PC-3 (cell line): Measurements from ENCODE around the gene SYT15. TPM values are rescaled to one million over a fixed set of nuclear protein-coding genes. Genes with fewer than 3 reads are reported as not detected.
"Not testable (repeated sequence)": the region's sequence is repeated elsewhere in the genome, so short reads cannot be mapped to it uniquely, and the experiment has no call there.

Experiments
- ATAC-seq: fragments of 200-7000 bp; cut with Tn5 transposase; 2 replicates; pipeline ENCODE4 v1.9.1; 2020; ENCODE audit warnings: mild to moderate bottlenecking, moderate library complexity
- BruUV-seq: library from RNA; stranded (reverse); fragments of 400-500 nt; replicated peaks from 2 replicates; lab custom pipeline; 2021; lab: Mats Ljungman, UMichigan
- CTCF ChIA-PET: fragments of 300-600 bp; sonication (Branson Sonifier 250); formaldehyde crosslinking; loops from one replicate; lab custom pipeline; 2022; ENCODE audit warnings: antibody characterized with exemption; lab: Charles Lee
- POLR2A ChIA-PET: fragments of 300-600 bp; sonication (Branson Sonifier 250); formaldehyde crosslinking; loops from one replicate; lab custom pipeline; 2022; ENCODE audit warnings: antibody characterized with exemption; ENCODE audit not compliant: unreplicated experiment; lab: Charles Lee
- DNase-seq: peaks from one replicate; pipeline ENCODE4 v3.0.0-alpha.2; 2015
- H2AFZ ChIP-seq: fragments of 300-600 bp; sonication (generic); 2 replicates; pipeline ENCODE4 v1.6.0; 2016; ENCODE audit warnings: antibody characterized with exemption, low read length
- H3F3A ChIP-seq: fragments of 300-600 bp; sonication (generic); one replicate; pipeline ENCODE4 v1.6.0; 2017; ENCODE audit warnings: antibody characterized with exemption, low read length, control low read depth, mild to moderate bottlenecking; ENCODE audit not compliant: unreplicated experiment
- H3K27ac ChIP-seq: fragments of 300-600 bp; sonication (generic); 2 replicates; pipeline ENCODE4 v1.5.1; 2016; ENCODE audit warnings: mild to moderate bottlenecking, low read length
- H3K27me3 ChIP-seq: fragments of 300-600 bp; sonication (generic); 2 replicates; pipeline ENCODE4 v1.6.1; 2016; ENCODE audit warnings: low read length, mixed read lengths
- H3K36me3 ChIP-seq: fragments of 300-600 bp; sonication (generic); 2 replicates; pipeline ENCODE4 v1.6.1; 2016; ENCODE audit warnings: low read depth, mixed run types, low read length, mixed read lengths
- H3K4me1 ChIP-seq: fragments of 300-600 bp; sonication (generic); 2 replicates; pipeline ENCODE4 v1.5.1; 2016; ENCODE audit warnings: low read length; ENCODE audit not compliant: insufficient read depth
- H3K4me2 ChIP-seq: fragments of 300-600 bp; sonication (generic); 2 replicates; pipeline ENCODE4 v1.6.0; 2016; ENCODE audit warnings: low read length
- H3K4me3 ChIP-seq: fragments of 300-600 bp; sonication (generic); 2 replicates; pipeline ENCODE4 v1.5.1; 2016; ENCODE audit warnings: mild to moderate bottlenecking, low read length, mixed read lengths
- H3K79me2 ChIP-seq: fragments of 300-600 bp; sonication (generic); 2 replicates; pipeline ENCODE4 v1.6.1; 2017; ENCODE audit warnings: low read length, mixed read lengths
- H3K9ac ChIP-seq: fragments of 300-600 bp; sonication (generic); 2 replicates; pipeline ENCODE4 v1.6.0; 2016; ENCODE audit warnings: mild to moderate bottlenecking, low read length
- H3K9me2 ChIP-seq: fragments of 300-600 bp; sonication (generic); replicated peaks from 2 replicates; pipeline ENCODE4 v1.6.1; 2016; ENCODE audit warnings: mixed run types, low read length, mixed read lengths
- H3K9me3 ChIP-seq: fragments of 300-600 bp; sonication (generic); 2 replicates; pipeline ENCODE4 v1.6.1; 2016; ENCODE audit warnings: low read length, mixed read lengths
- H4K20me1 ChIP-seq: fragments of 300-600 bp; sonication (generic); 2 replicates; pipeline ENCODE4 v1.6.1; 2016; ENCODE audit warnings: low read length, mixed read lengths
- intact Hi-C: fragments of 100-400 bp; cut with micrococcal nuclease; formaldehyde crosslinking; loops from 2 replicates; pipeline ENCODE4 v1.9.0; 2023
- total RNA-seq: library from RNA; depleted of rRNA; stranded (reverse); fragments of >200 nt; gene quantifications from 2 replicates; pipeline ENCODE4 v1.2.3, GENCODE V29; 2014

Gene SYT15
- total RNA-seq, 1 experiment from 2014 or later, result not detected

GRCh38 chr10:46577624-46578473 is 1.1 kb upstream of the SYT15 start:
- H3K4me3 ChIP-seq, H3K27me3 ChIP-seq, BruUV-seq, H3K4me1 ChIP-seq, H3K36me3 ChIP-seq, intact Hi-C loops, POLR2A ChIA-PET, H4K20me1 ChIP-seq, H3K9me3 ChIP-seq, CTCF ChIA-PET, H3K9ac ChIP-seq, H3K79me2 ChIP-seq, ATAC-seq, H3K9me2 ChIP-seq, H3F3A ChIP-seq, H3K4me2 ChIP-seq, DNase-seq, H3K27ac ChIP-seq, H2AFZ ChIP-seq: not testable (repeated sequence)

GRCh38 chr10:46579378-46579777 is 450 bp downstream of the SYT15 start:
- H3F3A ChIP-seq, H3K9me3 ChIP-seq, H3K79me2 ChIP-seq, H3K27ac ChIP-seq, BruUV-seq, H3K4me3 ChIP-seq, H3K4me1 ChIP-seq, H2AFZ ChIP-seq, DNase-seq, H3K27me3 ChIP-seq, H3K9me2 ChIP-seq, H4K20me1 ChIP-seq, POLR2A ChIA-PET, CTCF ChIA-PET, H3K9ac ChIP-seq, intact Hi-C loops, ATAC-seq, H3K4me2 ChIP-seq, H3K36me3 ChIP-seq: not testable (repeated sequence)

- H3K9me3 ChIP-seq, H3K36me3 ChIP-seq, BruUV-seq, H3K4me3 ChIP-seq, H3K4me1 ChIP-seq, H3K79me2 ChIP-seq, H3K9me2 ChIP-seq, intact Hi-C loops, DNase-seq, H3K9ac ChIP-seq, H2AFZ ChIP-seq, POLR2A ChIA-PET, CTCF ChIA-PET, H3K4me2 ChIP-seq, H3K27me3 ChIP-seq, ATAC-seq, H4K20me1 ChIP-seq, H3F3A ChIP-seq, H3K27ac ChIP-seq: not testable (repeated sequence)
Observed at GRCh38 chr10:46581997-46582396, 3.1 kb downstream of the SYT15 start.

GRCh38 chr10:46582568-46582967 is 3.6 kb downstream of the SYT15 start:
- H3K9me2 ChIP-seq, H3K9ac ChIP-seq, H3K27me3 ChIP-seq, CTCF ChIA-PET, H3F3A ChIP-seq, H3K36me3 ChIP-seq, H3K27ac ChIP-seq, ATAC-seq, H3K4me3 ChIP-seq, H4K20me1 ChIP-seq, H2AFZ ChIP-seq, DNase-seq, POLR2A ChIA-PET, H3K4me2 ChIP-seq, BruUV-seq, H3K9me3 ChIP-seq, H3K4me1 ChIP-seq, intact Hi-C loops, H3K79me2 ChIP-seq: not testable (repeated sequence)

- H3K9me3 ChIP-seq, result not testable (repeated sequence)
Observed at GRCh38 chr10:46584196-46584595, 5.3 kb downstream of the SYT15 start.

GRCh38 chr10:46585246-46585645 is 6.3 kb downstream of the SYT15 start:
- H2AFZ ChIP-seq, H3K4me3 ChIP-seq, H3K4me2 ChIP-seq, H4K20me1 ChIP-seq, H3K9me2 ChIP-seq, BruUV-seq, DNase-seq, POLR2A ChIA-PET, H3K79me2 ChIP-seq, H3K9ac ChIP-seq, intact Hi-C loops, H3F3A ChIP-seq, ATAC-seq, H3K36me3 ChIP-seq, H3K27me3 ChIP-seq, H3K4me1 ChIP-seq, CTCF ChIA-PET, H3K9me3 ChIP-seq, H3K27ac ChIP-seq: not testable (repeated sequence)

More at GRCh38 chr10:46584196-46584595, 5.3 kb downstream of the SYT15 start:
- H3K27me3 ChIP-seq, H3F3A ChIP-seq, H3K4me2 ChIP-seq, H4K20me1 ChIP-seq, H3K9me2 ChIP-seq, H3K4me3 ChIP-seq, POLR2A ChIA-PET, H3K27ac ChIP-seq, CTCF ChIA-PET, intact Hi-C loops, H3K9ac ChIP-seq, H3K79me2 ChIP-seq, BruUV-seq, H3K36me3 ChIP-seq, ATAC-seq, DNase-seq, H3K4me1 ChIP-seq, H2AFZ ChIP-seq: not testable (repeated sequence)
